Transverse colon (tissue), 4 donors: ENCODE data around the gene SLC36A3.

Source experiments
- EP300 ChIP-seq: sonication (generic); formaldehyde crosslinking; IDR thresholded peaks from one replicate; pipeline ENCODE4 v1.6.1; 2017; ENCODE audit warnings: antibody characterized with exemption, low read depth
- POLR2A ChIP-seq: fragments of 450-650 bp; IDR thresholded peaks from one replicate; pipeline ENCODE4 v1.6.1; 2016; ENCODE audit warnings: antibody characterized with exemption, mild to moderate bottlenecking, moderate library complexity
- POLR2AphosphoS5 ChIP-seq, 3 donors: sonication (generic); formaldehyde crosslinking; IDR thresholded peaks; one replicate each; pipeline ENCODE4 v1.6.1; 2016; ENCODE audit warnings: antibody characterized with exemption in 3 of 3
- TF ChIP-seq, protein P1 (sequence below), 5 experiments: fragments of 200-600 bp in 3 of 5; fragments of 450-650 bp in 2 of 5; sonication (generic) in 3 of 5; IDR thresholded peaks; 1 replicate in 2 of 5; 2 replicates in 3 of 5; pipeline ENCODE4 v1.5.1; 2016 to 2017; ENCODE audit warnings: antibody characterized with exemption in 5 of 5, inconsistent platforms in 3 of 5, mild to moderate bottlenecking in 2 of 5, moderate library complexity in 1 of 5

DNA sequence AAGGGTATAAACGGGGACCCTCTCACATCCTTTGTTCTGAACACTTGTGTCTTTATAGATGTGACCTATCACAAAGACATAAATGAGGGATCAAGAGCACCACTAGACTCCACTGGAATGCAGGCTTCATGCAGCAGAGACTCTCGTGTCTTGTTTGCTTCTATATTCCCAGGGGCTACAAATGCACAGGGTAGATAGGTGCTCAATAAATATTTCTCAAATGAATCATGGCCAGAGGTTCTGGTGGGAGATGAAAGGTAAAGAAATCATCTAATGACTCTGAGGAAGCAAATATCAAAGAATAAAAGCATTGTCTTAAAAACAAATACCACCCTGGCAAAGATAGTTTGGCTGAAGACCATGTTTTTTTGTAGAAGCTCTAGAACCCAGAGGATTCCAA lies 6.6 kb downstream of the SLC36A3 start:
- TF ChIP-seq, protein P1, sequence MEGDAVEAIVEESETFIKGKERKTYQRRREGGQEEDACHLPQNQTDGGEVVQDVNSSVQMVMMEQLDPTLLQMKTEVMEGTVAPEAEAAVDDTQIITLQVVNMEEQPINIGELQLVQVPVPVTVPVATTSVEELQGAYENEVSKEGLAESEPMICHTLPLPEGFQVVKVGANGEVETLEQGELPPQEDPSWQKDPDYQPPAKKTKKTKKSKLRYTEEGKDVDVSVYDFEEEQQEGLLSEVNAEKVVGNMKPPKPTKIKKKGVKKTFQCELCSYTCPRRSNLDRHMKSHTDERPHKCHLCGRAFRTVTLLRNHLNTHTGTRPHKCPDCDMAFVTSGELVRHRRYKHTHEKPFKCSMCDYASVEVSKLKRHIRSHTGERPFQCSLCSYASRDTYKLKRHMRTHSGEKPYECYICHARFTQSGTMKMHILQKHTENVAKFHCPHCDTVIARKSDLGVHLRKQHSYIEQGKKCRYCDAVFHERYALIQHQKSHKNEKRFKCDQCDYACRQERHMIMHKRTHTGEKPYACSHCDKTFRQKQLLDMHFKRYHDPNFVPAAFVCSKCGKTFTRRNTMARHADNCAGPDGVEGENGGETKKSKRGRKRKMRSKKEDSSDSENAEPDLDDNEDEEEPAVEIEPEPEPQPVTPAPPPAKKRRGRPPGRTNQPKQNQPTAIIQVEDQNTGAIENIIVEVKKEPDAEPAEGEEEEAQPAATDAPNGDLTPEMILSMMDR (IDR thresholded peaks at IDR 0.05): no peak
- no peak for TF ChIP-seq POLR2A
- TF ChIP-seq POLR2AphosphoS5 (IDR thresholded peaks at IDR 0.05): no peak
- no peak for TF ChIP-seq EP300
